HFF-Myc (cell line): ENCODE results near the gene INTS11.

ENCODE experiments used
- DNase-seq: peaks from one replicate; pipeline ENCODE4 v3.0.0-alpha.2; 2011; ENCODE audit warnings: low read depth; ENCODE audit errors: extremely low read depth
- H3K4me3 ChIP-seq: replicated peaks from 2 replicates; pipeline ENCODE4 v1.5.1; 2011; ENCODE audit warnings: low read depth, mild to moderate bottlenecking, control low read depth, low read length
- TF ChIP-seq, protein P1 (sequence below): IDR thresholded peaks from 2 replicates; pipeline ENCODE4 v1.5.1; 2012; ENCODE audit warnings: mild to moderate bottlenecking, low read depth, low read length, control low read depth; ENCODE audit errors: missing control alignments

The INTS11 gene

GRCh38 chr1:1342061-1342562 is 17.7 kb upstream of the INTS11 start:
- TF ChIP-seq, protein P1, sequence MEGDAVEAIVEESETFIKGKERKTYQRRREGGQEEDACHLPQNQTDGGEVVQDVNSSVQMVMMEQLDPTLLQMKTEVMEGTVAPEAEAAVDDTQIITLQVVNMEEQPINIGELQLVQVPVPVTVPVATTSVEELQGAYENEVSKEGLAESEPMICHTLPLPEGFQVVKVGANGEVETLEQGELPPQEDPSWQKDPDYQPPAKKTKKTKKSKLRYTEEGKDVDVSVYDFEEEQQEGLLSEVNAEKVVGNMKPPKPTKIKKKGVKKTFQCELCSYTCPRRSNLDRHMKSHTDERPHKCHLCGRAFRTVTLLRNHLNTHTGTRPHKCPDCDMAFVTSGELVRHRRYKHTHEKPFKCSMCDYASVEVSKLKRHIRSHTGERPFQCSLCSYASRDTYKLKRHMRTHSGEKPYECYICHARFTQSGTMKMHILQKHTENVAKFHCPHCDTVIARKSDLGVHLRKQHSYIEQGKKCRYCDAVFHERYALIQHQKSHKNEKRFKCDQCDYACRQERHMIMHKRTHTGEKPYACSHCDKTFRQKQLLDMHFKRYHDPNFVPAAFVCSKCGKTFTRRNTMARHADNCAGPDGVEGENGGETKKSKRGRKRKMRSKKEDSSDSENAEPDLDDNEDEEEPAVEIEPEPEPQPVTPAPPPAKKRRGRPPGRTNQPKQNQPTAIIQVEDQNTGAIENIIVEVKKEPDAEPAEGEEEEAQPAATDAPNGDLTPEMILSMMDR = no peak
- no peak for DNase-seq
- no peak overlapping the region for H3K4me3 ChIP-seq

DNA sequence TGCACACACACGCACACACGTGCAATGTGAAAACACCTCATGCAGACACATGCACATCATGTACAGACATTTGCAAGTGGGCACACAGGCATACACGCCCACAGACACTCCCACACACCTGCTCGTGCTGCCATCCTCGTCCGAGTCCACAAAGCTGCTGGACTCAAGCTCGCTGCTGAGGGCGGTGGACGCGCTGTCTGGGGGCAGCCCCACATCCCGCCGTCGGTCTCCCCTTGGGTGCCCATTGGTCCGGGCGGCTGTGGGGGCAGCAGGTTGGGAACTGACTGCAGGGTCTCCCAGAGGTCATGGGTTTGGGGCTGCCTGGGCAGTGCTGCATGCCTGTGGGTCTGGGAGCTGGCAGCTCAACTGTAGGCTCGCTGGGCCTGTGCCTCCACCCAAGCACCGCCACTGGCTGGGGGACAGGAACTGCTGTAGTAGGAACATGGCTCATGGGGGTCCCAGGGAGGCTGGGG is 17.1 kb upstream of the INTS11 start:
- no peak overlapping the region for H3K4me3 ChIP-seq
- TF ChIP-seq, protein P1 = no peak
- no peak for DNase-seq

DNA sequence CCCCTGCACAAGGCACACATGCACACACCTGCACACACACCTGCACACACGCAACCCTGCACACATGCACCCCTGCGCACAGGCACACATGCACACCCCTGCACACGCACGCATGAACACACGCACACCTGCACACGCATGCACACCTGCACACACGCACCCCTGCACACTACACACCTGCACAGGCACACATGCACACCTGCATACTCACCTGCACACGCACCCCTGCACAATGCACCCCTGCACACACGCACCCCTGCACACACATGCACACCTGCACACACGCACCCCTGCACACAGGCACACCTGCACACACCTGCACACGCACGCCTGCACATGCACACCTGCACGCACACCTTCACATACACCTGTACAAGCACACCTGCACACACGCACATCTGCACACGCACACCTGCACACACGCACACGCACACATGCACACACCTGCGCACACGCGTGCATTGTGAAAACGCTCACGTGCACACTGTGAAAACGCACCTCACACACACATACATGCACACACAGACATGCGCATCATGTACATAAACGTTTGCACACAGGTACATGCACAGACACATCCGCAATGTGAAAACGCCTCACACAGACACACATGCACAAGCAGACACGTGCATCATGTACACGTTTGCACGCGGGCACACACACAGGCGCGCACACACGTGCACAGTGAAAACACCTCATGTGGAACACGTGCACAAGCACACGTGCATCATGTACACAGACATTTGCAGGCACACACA is 16.5 kb upstream of the INTS11 start:
- no peak for DNase-seq
- H3K4me3 ChIP-seq = no peak overlapping the region
- TF ChIP-seq, protein P1 = no peak

GRCh38 chr1:1340185-1340584 is 15.7 kb upstream of the INTS11 start:
- DNase-seq = no peak
- H3K4me3 ChIP-seq = no peak overlapping the region
- TF ChIP-seq, protein P1 = no peak

DNA sequence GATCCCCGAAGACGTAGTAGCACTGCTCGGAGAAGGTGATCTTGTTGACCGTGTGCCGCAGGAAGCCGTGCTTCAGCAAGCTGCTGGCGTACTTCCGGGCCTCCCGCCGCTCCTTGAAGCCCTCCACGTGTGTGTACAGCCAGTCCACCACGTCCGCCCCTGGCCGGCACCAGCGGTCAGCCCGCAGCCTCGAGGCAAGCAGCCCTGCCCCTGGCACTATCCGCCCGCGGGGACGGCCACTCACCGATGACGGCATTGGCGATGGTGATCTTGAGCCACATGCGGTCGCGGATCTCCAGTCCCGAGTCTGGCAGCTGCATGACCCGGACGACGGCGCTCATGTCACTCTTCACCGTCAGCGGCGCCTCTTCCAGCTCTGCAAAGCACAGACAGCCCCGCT is 13.8 kb upstream of the INTS11 start:
- no peak overlapping the region for H3K4me3 ChIP-seq
- TF ChIP-seq, protein P1 = no peak
- no peak for DNase-seq

- no peak overlapping the region for H3K4me3 ChIP-seq
- TF ChIP-seq, protein P1 = no peak
- DNase-seq = no peak
Measured at GRCh38 chr1:1337793-1338147, 13.3 kb upstream of the INTS11 start.
